ENCODE data around the gene COL23A1.

COL23A1 gene

DNA sequence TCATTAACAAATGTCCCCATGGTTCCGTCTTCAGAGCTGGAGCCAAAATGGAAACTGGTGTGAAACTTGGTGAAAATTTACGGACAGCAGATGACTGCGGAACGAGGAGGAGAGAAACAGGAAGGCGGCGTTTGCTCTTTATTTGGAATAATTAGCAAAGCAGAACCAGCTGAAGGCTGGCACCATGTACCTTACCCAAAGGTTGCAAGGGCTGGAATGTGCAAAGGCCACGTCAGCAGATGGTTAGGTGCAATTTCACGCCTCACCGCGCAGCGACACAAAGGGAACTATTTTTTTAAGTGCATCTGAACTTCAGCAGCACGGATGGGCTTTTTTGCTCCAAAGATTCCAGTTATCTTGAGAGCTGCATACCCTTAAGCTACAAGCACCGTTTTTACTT, 127.4 kb downstream of the COL23A1 start:
- no peak for DNase-seq (ENCODE audit: low read depth, low spot score)

DNA sequence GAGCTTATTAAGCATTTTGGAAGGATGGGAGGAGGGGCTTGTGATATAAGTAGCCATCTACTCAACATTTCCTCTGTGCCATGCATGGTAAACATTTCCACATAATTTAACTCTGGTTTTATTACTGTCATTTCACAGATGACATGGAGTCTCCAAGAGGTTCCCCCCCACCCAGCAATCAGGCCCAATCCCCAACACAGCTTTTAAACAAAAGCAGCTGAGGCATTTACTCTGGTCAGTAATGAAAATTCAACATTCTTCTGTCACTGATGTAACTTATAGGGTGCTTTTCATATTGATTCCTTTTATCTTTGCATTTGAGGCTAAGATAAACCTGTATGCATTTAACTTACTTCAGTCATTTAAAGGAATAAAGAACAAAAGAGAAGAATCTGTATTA, 128.1 kb downstream of the COL23A1 start:
- DNase-seq (ENCODE audit: low read depth, low spot score): no peak

DNA sequence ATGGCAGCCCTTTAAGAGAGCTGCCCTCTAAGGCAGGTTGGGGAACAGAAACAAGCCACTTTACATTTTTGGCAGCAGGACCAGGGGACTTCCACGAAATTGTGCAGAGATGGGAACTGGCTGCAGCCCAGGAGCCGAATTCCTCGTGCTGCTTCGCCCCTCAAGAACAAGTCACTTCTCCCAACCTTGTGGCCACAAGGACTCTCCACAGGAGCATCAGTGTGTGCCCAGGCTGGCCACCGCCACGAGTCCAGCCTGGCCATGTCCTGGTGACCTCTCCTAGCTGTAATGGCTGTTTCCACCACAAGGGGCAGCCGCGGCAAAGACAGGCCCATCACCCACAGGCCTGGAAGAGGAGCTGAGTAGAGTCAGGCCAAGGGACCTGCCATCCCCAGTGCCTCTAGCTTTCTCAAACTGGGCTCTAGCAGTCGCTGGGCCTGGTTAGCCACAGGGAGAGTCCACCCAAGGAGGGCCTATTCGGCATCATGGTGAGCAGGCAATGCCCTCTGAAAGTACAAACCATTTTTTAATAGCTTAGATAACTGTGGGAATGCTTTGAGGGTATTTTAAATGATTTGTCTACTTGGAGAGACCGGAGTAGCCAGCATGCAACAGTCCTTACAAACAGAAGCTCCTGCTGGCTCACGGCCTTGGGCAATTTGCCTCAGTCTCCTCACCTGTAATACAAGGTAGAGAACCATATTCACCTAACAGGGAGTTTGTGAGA, 129.0 kb downstream of the COL23A1 start:
- DNase-seq (ENCODE audit: low read depth, low spot score): peak; percentile 91

DNA sequence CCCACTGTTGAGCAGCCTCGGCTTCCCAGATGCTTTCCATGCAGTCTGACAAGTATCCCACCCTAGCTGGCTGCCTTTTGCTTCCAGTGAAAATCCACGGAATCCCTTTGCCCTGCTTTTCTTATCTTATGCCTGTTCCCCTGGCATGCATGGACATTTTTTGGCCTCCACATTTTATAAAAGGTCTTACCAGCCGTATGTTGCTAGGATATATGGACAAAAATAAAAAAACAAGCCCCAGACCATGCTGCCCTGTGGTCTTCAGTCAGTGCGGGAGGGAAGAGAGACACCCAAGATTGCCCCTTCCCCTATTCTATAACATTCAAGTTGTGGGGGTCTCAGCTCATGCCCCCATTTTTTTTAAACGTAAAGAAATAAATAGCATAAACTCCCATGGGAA, 129.6 kb downstream of the COL23A1 start:
- DNase-seq (ENCODE audit: low read depth, low spot score): no peak

DNA sequence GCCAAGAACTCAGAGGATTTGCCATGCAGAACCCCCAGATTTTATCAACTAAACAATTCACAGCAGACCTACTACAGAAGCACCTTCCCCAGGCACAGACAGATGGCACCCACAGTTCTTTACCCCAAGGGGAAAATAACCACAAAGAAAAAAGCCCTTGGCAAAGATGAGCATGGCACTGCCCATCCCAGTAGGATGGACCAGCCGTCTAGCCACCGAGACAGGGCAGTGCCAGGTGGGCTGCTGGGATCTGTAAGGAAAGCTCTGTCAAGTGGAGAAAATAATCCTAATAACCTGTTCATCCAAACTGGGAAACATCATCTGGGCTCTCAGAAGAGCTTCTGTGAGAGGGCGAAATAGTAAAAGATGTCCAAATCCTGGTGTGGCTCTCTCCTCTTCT, 130.0 kb downstream of the COL23A1 start:
- DNase-seq (ENCODE audit: low read depth, low spot score): no peak

DNA sequence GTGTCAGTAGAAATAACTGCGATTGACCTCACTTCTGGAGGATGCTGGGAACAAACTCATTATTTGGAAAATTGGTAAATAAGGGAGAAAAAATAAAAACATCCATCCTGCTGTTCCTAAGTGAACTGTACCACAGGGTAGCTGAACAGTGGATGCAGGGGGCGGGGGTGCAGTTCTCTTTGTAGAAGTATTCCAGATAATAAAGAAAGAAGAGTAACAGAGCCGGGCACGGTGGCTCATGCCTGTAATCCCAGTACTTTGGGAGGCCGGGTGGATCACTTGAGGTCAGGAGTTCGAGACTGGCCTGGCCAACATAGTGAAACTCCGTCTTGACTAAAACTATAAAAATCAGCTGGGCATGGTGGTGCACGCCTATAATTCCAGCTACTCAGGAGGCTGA, 132.1 kb downstream of the COL23A1 start:
- no peak for DNase-seq (ENCODE audit: low read depth, low spot score)

DNA sequence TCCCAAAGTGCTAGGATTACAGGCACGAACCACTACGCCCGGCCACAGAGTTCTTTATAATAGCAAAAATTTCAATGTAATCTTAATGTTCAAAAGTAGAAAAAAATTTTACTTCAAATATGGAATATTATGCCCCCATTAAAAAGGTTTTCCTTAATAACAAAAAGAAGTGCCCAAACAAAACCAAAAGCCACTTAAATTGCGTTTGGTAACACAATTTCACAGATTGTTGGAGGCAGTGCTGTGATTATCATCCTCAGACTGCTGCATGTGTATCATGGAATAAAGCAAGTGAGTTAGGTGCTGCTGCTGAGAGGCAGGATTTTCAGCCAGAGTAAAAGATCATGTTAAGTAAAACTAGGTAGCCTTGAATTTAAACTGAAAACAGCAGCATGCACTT, 132.7 kb downstream of the COL23A1 start:
- no peak for DNase-seq (ENCODE audit: low read depth, low spot score)

DNA sequence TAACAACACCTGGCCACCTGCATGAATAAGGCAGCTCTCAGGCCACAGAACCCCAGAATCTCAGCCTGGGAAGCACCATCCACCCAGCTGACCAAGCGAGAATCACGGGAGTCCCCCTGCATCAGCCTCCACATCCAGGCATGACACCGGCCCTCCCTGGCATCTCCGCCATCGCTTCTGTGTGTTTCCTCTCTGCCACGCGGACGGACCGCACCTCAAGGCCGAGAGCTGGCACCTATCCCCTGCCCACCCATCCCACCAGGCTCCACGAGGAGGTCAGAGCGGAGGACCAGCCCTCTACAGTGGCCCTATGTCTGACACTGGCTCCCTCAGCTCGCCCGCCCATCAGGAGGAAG, 134.7 kb downstream of the COL23A1 start:
- no peak for DNase-seq (ENCODE audit: low read depth, low spot score)

DNA sequence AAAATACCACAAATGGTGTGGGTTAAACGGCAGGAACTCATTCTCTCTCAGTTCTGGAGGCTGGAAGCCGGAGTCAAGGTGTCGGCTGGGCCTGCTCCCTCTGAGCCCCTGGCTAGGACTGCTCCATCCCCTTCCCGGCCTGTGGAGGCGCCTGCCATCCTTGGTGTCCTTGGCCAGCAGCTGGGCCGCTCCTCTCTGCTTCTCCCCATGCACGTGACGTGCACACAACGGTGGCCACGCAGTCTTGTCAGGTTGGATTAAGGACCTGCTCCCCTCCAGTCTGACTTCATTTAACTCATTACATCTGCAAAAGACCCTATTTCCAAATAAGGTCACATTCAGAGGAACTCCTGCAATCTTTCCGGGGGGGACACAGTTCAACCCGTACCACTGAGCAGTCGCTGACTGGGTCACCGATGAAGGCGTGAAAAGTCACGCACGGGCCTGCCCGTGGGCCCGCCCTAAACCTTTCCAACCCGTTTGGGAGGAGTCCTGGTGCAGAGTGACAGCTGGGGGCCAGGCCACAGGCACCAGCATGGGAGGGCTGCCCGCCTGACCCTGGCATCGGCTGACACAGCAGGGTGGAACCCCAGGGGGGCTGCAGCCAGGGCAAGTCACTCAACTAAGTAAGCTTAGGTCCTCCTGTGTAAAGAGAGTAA, 135.2 kb downstream of the COL23A1 start:
- DNase-seq (ENCODE audit: low read depth, low spot score): no peak

DNA sequence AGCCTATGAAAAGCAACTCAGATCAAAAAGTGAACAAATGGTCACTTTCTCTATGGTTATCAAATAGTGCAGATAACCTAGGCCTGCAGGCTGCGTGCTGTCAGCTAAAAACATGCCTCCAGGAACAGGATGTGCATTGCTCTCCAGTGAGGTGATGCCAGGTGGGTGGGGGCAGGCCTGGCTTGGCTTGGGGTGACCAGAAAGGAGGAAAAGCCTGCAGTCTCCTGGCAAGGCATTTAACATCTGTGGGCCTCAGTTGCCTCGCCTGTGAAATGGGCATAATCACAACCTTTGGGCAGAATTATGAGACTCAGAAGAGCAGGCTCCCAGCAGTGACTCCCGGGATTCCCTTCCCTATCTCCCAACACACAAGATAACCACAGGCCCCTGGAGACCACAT, 135.9 kb downstream of the COL23A1 start:
- DNase-seq (ENCODE audit: low read depth, low spot score): no peak

DNA sequence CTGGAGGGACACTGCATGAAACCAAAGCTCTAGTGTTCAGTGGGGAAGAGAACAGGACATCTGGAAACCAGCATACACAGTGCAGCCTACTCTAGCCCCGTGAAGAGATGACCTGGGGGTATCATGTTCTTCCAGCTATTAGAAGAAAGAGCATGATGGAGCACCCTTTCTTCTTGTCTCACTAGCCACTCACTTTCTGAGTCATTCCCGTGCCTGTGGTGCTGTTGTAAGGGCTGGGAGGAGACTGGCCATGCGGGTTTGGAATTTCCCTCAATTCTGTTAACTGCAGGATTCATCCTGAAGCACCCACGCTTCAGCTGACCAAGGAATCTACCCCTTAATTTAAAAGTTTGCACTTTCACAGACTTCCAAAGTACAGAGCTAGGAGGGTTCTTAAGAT, 137.0 kb downstream of the COL23A1 start:
- peak; percentile 44 for DNase-seq (ENCODE audit: low read depth, low spot score)

DNA sequence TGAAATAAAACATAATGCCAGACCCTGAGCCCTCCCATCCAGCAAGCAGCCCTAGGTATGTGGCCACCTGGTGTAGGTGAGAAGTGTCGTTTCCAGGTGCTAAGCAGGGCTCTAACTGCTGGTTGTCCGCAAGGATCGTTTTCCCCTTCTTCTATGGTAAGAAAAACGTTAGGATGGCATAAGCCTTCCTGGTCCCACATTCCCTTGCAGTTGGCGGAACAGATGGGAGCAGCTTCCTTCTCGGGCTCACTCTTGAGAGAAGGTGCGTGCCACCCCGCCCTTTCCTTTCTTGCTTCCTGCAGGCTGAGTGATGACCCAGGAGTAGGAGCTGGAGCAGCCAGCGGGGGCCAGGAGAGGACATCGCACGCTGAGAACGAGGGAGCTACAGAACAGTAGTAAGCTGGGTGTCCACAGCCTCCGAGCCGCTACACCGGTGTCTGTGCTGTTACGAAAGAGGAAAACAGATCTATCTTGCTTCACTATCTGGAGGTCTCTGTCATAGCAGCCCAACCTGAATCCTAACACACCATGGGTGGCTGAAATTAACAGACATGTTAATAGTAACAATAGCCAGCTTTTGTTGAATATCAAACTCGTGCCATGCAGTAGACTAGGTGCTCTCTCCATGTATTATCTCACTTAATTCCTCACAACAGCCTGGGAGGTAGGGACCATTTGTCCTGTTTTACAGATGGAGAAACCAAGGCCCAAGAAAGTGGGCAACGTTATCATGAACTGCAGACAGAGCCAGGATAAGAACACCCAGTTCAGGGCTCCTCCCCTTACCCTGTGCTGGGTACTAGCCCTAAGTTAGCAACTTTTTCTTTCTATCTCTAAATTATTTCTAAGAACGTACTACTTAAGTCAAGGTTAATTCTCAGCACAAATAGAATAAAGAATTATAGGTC, 139.8 kb downstream of the COL23A1 start:
- DNase-seq (ENCODE audit: low read depth, low spot score): peak; percentile 21

DNA sequence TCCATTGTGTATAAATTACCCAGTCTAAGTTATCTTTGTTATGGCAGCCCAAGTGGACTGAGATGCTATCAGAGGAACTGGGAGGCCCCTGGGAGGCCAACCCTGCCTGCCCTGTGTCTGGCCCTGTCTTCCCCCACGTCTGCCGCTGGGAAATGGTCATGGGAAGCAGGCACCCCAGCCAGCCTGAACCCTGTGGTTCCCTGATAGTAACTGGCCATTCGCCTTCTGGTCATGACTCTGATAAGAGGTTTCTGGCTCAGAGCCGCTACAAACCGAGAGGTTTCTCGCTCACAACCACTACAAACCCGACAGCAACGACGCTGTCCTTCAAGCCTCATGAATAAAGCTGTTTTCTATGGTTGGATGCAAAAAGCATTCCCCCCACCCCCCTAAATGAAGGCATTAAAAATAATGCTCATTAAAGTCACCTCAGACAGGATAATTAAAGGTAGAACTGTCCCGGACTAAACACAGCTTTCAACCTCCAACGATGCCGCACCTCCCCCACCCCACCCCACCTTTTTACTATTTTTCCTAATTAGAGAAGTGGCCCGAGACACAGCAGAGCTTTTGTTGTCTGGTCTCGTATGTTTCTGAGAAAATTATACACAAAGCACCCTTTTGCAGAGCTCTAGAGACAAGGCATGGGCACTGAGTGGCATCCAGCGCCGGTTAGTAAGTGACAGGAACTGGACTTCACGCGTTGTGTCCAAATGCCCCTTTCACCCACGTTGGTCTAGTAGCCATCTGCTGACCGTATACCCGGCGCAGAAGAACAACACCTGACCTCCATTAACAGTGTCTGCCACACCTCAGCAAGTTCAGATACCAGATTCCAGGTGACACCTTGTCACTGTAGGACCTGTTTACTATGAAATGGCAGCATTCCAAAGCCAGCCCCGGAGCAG, 140.8 kb downstream of the COL23A1 start:
- DNase-seq (ENCODE audit: low read depth, low spot score): peak; percentile 18

DNA sequence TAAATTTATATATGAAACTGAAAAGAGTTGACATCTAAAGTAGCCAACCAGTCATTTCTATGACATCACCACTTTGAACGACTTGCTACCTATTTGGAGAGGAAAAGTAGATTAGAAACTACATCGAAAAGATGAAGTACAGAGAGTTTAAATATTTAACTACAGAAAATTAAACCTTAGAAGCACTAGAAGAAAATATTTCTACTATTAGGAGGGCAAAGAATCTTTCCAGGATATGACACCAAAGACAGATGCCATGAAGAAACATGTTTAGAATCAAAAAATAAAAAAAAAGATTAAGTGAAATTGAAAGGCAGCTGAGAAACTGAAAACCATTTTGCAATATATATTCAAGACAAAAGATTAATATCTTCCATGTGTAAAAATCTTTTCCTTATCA, 144.7 kb downstream of the COL23A1 start:
- DNase-seq (ENCODE audit: low read depth, low spot score): no peak

DNA sequence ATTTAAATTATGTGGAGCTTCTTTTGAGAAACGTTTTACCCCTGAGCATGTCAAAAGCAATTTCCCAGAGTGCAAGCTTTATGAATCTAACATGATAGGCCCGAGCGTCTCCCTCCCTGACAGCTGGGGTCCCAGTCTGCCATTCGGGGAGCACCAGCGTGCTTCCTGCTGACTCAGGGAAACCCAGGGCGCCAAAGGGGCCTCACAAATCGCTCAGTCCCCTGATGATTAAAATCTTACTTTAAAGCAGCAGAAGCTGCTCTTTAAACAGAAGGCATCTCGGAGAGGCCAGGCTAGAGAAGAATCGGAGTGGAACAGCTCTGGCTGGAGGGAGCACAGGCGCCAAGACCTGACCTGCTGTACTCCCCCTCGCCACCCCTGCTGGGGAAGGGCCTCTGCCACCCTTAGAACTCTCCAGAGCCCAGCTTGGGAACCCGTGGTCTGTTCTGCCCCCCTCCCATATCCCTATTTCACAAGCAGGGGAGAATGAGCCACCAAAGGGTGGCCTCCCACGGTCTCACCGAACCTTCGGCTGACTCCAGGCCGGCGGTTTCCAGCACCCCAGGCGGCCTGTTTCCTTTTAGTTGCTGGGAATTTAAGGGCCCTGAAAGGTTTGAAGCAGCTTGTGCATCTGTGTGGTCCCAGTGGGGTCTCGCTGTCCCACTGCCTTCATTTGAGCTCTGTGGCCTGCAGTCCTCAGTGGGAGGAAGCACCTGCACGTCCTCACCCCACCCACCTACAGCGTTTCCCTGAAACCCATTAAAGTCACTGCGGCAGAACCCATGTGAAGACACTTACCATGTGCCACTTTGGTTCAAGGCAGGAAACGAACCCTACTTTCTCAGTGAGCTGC, 147.6 kb downstream of the COL23A1 start:
- DNase-seq (ENCODE audit: low read depth, low spot score): no peak

DNA sequence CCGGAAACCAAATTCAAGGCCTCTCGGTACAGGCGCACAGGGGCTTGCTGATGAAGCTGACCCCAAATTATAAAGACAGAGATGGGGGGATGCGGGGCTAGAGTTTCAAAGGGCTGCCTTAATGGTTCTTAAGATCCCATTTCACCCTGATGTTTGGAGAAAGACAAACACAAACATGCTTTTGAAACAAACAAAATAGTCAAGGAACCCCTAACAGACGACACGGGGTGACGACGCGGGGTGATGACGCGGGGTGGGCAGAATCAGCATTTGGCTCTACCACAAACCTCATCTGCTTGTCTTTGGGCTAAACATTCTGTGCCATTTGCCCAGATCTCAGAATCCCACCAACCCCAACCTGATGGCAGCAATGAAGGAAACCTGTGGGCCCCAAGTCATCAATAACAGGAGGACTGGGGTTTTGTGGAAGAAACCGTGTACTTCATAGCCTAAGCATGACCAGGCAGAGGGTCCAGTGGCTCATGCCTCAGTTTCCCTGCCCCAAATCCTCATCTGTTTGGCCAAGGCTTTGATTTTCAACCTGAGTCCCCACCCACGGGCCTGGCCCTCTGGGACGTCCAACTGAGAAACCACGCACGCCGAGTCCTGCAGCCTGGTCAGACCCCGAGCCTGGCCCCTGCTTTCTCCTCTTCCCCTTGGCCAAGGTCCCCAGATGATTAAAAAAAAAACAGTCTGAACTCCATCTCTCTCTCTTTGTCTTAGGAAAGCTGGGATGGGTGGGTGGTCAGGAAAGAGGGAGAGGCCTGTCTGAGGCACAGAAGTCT, 148.5 kb downstream of the COL23A1 start:
- no peak for DNase-seq (ENCODE audit: low read depth, low spot score)

DNA sequence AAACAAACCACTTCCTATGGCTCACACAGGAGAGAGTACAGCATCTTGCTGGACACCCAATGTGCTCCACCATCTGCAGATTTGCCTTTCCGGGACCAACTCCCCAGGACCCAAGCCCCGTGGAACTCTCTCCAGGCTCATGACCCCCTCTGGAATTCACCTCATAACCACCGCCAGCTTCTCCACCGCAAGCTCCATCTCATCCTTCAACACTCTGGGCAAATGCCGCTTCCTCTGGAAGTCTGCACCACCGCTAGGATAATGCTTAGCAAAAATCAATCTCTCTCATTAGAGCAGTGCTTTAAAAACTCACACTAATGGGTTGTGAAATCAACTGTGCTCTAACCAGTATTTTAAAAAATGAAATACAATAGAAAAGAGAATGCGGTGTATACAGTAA, 150.0 kb downstream of the COL23A1 start:
- no peak for DNase-seq (ENCODE audit: low read depth, low spot score)

DNA sequence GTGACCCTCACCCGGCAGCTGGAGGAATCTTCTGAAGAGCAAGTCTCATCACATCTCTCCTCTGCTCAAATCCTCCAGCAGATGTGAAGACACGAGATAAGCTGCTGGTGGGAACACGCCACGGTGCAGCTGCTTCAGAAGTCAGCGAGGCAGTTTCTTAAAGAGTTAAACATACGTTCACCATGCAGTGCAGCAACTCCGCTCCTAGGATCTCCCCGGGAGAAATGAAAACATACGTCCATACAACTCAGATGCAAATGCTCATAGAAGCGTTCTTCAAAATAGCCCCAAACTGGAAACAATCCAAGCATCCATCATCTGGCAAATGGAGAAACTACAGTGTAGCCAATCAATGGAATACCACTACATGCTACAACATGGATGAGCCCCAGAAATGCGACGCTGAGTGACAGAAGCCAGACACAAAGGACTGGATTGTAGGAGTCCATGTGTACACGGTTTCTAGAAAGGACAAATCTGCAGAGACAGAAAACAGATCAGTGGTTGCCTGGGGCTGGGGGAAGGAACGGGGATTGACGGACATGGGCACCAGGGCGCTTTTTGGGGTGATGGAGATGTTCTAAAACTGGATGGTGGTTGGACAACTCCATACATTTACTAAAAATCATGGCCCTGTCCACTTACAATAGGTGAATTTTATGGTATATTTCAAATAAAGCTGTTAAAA, 150.6 kb downstream of the COL23A1 start:
- DNase-seq (ENCODE audit: low read depth, low spot score): no peak

DNA sequence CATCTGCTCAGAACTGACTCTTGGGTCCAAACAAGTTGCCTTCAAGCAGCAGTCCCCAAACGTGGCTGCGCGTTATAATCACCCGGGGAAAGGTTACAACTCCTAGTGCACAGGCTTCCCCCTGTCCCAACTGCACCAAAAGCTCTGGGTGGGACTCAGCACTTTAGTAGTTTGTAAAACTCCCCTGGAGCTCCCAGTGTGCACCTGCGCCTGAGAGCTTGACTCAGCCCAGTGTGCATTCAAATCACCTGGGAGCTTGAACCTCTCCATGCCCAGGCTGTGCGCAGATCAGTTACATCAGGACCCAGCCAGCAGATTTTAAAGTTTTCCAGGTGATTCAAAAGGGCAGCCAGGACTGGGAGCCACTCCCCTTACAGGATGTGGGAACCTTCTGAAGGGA, 151.4 kb downstream of the COL23A1 start:
- DNase-seq (ENCODE audit: low read depth, low spot score): no peak
